ENCODE measurements around the gene MOV10L1. TPM values are rescaled to one million over a fixed set of nuclear protein-coding genes. Genes with fewer than 3 reads are reported as not detected.

Gene MOV10L1
- total and polyA plus RNA-seq, 2 experiments from 2014 or later: 0.73 to 1.8 TPM

DNA sequence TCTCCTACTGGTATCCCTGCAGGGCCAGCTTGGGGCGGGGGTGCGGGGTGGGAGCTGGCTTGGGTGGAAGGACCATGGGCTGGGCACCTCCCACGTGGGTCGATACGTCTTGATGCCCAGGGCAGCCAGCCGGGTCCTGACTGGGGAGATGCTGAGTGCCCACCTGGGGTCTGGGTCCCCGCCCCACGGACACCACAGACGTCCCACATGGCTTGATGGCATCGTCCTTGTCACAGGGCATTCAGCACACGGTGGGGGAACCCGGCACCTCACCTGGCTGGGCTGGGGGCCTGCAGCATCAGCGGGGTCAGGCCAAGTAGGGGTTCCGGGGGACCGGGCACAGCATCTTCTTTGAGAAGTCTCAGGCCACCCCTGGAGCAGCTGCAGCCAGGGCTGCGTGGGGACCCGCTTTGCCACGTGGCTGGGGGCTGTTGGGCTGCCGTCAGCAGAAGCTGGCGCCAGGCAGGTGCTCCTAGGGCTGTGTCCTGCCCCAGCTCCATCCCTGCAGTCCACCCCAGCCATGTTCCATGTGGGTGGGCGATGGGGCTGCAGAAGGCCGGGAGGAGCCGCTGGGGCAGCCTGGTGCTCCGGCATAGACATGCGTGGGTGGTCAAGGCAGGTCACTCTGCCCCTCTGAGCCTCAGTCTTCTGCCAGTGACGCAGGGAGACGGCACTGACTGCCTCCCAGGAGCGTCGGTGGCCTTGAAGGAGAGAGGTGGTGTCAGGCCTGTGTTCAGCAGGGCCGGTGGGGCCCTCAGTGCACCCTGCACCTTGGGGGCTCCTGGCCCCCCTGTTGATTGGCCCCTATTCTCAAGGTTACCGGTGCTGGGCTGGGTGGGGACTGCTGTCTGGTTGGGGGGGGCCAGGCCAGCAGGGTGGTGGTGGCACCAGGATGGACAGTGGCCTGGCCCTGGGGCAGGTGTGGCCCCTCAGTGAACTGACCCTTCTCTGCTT, 119.4 kb downstream of the MOV10L1 start:
- no peak overlapping the region for H3K4me2 ChIP-seq
- no peak overlapping the region for H3K27ac ChIP-seq (ENCODE audit: low read depth)
- no peaks in the 10 kb centered on the region for H3K4me1 ChIP-seq (ENCODE audit: insufficient read depth)
- no peak overlapping the region for H3K27ac Mint-ChIP-seq
- H3K4me1 Mint-ChIP-seq: 0 out of 3 replicates have a peak, but pooled peaks cover 2% of the 10 kb centered on the region
- peaks cover 44% of the 10 kb centered on the region for H3K36me3 Mint-ChIP-seq (ENCODE audit: low read depth)
- H3K27me3 ChIP-seq (ENCODE audit: insufficient read depth): no peaks in the 10 kb centered on the region
- no peak for TF ChIP-seq NANOG (IDR thresholded peaks at IDR 0.05; ENCODE audit: borderline replicate concordance)
- no peak for TF ChIP-seq ZNF331 (CRISPR knock-in tag; IDR thresholded peaks at IDR 0.05; ENCODE audit: low read depth)
- TF ChIP-seq ZNF114 (CRISPR knock-in tag; IDR thresholded peaks at IDR 0.05): no peak
- TF ChIP-seq, protein P1, sequence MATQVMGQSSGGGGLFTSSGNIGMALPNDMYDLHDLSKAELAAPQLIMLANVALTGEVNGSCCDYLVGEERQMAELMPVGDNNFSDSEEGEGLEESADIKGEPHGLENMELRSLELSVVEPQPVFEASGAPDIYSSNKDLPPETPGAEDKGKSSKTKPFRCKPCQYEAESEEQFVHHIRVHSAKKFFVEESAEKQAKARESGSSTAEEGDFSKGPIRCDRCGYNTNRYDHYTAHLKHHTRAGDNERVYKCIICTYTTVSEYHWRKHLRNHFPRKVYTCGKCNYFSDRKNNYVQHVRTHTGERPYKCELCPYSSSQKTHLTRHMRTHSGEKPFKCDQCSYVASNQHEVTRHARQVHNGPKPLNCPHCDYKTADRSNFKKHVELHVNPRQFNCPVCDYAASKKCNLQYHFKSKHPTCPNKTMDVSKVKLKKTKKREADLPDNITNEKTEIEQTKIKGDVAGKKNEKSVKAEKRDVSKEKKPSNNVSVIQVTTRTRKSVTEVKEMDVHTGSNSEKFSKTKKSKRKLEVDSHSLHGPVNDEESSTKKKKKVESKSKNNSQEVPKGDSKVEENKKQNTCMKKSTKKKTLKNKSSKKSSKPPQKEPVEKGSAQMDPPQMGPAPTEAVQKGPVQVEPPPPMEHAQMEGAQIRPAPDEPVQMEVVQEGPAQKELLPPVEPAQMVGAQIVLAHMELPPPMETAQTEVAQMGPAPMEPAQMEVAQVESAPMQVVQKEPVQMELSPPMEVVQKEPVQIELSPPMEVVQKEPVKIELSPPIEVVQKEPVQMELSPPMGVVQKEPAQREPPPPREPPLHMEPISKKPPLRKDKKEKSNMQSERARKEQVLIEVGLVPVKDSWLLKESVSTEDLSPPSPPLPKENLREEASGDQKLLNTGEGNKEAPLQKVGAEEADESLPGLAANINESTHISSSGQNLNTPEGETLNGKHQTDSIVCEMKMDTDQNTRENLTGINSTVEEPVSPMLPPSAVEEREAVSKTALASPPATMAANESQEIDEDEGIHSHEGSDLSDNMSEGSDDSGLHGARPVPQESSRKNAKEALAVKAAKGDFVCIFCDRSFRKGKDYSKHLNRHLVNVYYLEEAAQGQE (IDR thresholded peaks at IDR 0.05; ENCODE audit: unreplicated experiment): no peak
- no peak for TF ChIP-seq JUNB (IDR thresholded peaks at IDR 0.05; ENCODE audit: unreplicated experiment)
- no peak for TF ChIP-seq STAT1 (IDR thresholded peaks at IDR 0.05; ENCODE audit: unreplicated experiment)
- TF ChIP-seq, protein P2, sequence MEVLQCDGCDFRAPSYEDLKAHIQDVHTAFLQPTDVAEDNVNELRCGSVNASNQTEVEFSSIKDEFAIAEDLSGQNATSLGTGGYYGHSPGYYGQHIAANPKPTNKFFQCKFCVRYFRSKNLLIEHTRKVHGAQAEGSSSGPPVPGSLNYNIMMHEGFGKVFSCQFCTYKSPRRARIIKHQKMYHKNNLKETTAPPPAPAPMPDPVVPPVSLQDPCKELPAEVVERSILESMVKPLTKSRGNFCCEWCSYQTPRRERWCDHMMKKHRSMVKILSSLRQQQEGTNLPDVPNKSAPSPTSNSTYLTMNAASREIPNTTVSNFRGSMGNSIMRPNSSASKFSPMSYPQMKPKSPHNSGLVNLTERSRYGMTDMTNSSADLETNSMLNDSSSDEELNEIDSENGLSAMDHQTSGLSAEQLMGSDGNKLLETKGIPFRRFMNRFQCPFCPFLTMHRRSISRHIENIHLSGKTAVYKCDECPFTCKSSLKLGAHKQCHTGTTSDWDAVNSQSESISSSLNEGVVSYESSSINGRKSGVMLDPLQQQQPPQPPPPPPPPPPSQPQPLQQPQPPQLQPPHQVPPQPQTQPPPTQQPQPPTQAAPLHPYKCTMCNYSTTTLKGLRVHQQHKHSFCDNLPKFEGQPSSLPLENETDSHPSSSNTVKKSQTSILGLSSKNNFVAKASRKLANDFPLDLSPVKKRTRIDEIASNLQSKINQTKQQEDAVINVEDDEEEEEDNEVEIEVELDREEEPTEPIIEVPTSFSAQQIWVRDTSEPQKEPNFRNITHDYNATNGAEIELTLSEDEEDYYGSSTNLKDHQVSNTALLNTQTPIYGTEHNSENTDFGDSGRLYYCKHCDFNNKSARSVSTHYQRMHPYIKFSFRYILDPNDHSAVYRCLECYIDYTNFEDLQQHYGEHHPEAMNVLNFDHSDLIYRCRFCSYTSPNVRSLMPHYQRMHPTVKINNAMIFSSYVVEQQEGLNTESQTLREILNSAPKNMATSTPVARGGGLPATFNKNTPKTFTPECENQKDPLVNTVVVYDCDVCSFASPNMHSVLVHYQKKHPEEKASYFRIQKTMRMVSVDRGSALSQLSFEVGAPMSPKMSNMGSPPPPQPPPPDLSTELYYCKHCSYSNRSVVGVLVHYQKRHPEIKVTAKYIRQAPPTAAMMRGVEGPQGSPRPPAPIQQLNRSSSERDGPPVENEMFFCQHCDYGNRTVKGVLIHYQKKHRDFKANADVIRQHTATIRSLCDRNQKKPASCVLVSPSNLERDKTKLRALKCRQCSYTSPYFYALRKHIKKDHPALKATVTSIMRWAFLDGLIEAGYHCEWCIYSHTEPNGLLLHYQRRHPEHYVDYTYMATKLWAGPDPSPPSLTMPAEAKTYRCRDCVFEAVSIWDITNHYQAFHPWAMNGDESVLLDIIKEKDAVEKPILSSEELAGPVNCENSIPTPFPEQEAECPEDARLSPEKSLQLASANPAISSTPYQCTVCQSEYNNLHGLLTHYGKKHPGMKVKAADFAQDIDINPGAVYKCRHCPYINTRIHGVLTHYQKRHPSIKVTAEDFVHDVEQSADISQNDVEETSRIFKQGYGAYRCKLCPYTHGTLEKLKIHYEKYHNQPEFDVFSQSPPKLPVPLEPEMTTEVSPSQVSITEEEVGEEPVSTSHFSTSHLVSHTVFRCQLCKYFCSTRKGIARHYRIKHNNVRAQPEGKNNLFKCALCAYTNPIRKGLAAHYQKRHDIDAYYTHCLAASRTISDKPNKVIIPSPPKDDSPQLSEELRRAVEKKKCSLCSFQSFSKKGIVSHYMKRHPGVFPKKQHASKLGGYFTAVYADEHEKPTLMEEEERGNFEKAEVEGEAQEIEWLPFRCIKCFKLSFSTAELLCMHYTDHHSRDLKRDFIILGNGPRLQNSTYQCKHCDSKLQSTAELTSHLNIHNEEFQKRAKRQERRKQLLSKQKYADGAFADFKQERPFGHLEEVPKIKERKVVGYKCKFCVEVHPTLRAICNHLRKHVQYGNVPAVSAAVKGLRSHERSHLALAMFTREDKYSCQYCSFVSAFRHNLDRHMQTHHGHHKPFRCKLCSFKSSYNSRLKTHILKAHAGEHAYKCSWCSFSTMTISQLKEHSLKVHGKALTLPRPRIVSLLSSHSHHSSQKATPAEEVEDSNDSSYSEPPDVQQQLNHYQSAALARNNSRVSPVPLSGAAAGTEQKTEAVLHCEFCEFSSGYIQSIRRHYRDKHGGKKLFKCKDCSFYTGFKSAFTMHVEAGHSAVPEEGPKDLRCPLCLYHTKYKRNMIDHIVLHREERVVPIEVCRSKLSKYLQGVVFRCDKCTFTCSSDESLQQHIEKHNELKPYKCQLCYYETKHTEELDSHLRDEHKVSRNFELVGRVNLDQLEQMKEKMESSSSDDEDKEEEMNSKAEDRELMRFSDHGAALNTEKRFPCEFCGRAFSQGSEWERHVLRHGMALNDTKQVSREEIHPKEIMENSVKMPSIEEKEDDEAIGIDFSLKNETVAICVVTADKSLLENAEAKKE (CRISPR knock-in tag; IDR thresholded peaks at IDR 0.05): no peak
- TF ChIP-seq, protein P3, sequence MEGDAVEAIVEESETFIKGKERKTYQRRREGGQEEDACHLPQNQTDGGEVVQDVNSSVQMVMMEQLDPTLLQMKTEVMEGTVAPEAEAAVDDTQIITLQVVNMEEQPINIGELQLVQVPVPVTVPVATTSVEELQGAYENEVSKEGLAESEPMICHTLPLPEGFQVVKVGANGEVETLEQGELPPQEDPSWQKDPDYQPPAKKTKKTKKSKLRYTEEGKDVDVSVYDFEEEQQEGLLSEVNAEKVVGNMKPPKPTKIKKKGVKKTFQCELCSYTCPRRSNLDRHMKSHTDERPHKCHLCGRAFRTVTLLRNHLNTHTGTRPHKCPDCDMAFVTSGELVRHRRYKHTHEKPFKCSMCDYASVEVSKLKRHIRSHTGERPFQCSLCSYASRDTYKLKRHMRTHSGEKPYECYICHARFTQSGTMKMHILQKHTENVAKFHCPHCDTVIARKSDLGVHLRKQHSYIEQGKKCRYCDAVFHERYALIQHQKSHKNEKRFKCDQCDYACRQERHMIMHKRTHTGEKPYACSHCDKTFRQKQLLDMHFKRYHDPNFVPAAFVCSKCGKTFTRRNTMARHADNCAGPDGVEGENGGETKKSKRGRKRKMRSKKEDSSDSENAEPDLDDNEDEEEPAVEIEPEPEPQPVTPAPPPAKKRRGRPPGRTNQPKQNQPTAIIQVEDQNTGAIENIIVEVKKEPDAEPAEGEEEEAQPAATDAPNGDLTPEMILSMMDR (conservative IDR thresholded peaks at IDR 0.05; ENCODE audit: low read depth in 2 of 2): no peak
- TF ChIP-seq POLR2AphosphoS5 (IDR thresholded peaks at IDR 0.05; ENCODE audit: low read depth): no peak
- TF ChIP-seq, protein P4, sequence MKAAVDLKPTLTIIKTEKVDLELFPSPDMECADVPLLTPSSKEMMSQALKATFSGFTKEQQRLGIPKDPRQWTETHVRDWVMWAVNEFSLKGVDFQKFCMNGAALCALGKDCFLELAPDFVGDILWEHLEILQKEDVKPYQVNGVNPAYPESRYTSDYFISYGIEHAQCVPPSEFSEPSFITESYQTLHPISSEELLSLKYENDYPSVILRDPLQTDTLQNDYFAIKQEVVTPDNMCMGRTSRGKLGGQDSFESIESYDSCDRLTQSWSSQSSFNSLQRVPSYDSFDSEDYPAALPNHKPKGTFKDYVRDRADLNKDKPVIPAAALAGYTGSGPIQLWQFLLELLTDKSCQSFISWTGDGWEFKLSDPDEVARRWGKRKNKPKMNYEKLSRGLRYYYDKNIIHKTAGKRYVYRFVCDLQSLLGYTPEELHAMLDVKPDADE (IDR thresholded peaks at IDR 0.05): no peak
- no peak for TF ChIP-seq EZH2 (IDR thresholded peaks at IDR 0.05; ENCODE audit: low read depth, unreplicated experiment)
- no peak for TF ChIP-seq CREB1 (CRISPR knock-in tag; IDR thresholded peaks at IDR 0.05; ENCODE audit: low read depth)
- no peaks in the 10 kb centered on the region for H3K9me2 ChIP-seq (ENCODE audit: insufficient read depth)
- no peaks in the 10 kb centered on the region; the same call in 2 of the 3 replicates for H3K9me3 Mint-ChIP-seq
- DNase-seq (ENCODE audit: low spot score) (no peak), ATAC-seq (no peak; the same call in 1 of the 3 replicates)
- H3K4me3 Mint-ChIP-seq: no peak overlapping the region
- H3K27me3 Mint-ChIP-seq (ENCODE audit: insufficient read depth, low read depth, poor library complexity): peaks cover 9% of the 10 kb centered on the region
- H3K4me3 ChIP-seq: no peak overlapping the region
- H3K79me2 ChIP-seq (replicated peaks; ENCODE audit: insufficient read depth): peaks cover 15% of the 10 kb centered on the region; the same call in 1 of the 2 replicates
- H4K20me1 ChIP-seq (replicated peaks; ENCODE audit: insufficient read depth): peaks cover 15% of the 10 kb centered on the region
- H3K36me3 ChIP-seq (ENCODE audit: insufficient read depth): 0 out of 2 replicates have a peak, but pooled peaks cover 7% of the 10 kb centered on the region
- H2AFZ ChIP-seq: no peak overlapping the region
- no peaks in the 10 kb centered on the region for H3F3A ChIP-seq (replicated peaks; ENCODE audit: low read depth)

Data from GM23338 (cell line).